ENCODE data around the gene POU2F2.

The POU2F2 gene

GRCh38 chr19:42113641-42114348, 18.5 kb downstream of the POU2F2 start:
- no peak for DNase-seq (ENCODE audit: low spot score)
- H3K27ac ChIP-seq: peak overlapping the region in 1 of 2 donors; percentile 64
- TF ChIP-seq, protein P1, sequence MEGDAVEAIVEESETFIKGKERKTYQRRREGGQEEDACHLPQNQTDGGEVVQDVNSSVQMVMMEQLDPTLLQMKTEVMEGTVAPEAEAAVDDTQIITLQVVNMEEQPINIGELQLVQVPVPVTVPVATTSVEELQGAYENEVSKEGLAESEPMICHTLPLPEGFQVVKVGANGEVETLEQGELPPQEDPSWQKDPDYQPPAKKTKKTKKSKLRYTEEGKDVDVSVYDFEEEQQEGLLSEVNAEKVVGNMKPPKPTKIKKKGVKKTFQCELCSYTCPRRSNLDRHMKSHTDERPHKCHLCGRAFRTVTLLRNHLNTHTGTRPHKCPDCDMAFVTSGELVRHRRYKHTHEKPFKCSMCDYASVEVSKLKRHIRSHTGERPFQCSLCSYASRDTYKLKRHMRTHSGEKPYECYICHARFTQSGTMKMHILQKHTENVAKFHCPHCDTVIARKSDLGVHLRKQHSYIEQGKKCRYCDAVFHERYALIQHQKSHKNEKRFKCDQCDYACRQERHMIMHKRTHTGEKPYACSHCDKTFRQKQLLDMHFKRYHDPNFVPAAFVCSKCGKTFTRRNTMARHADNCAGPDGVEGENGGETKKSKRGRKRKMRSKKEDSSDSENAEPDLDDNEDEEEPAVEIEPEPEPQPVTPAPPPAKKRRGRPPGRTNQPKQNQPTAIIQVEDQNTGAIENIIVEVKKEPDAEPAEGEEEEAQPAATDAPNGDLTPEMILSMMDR (IDR thresholded peaks at IDR 0.05): no peak
- H3K4me3 ChIP-seq: no peak overlapping the region

DNA sequence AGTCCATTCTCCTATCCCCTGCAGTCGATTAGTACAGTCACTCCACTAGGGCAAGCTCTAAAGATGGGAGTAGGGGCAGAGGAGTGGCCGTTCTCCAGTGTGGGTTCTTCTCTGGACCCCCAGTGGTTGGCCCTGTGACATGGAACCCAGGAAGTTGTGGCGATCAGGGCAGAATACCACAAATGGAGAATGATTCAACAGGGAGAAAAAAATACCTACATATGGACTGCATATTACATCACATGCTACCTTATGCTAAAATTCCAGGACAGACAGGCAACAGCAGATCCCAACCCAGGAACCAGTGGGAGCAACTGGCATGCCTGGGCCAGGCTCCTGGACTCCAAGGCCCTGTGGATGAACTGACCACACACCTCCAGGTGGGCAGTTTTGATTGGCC, 20.4 kb downstream of the POU2F2 start:
- no peak for DNase-seq (ENCODE audit: low spot score)
- no peak overlapping the region for H3K27ac ChIP-seq
- TF ChIP-seq, protein P1 (IDR thresholded peaks at IDR 0.05): no peak
- H3K4me3 ChIP-seq: no peak overlapping the region

GRCh38 chr19:42111384-42111783, 20.9 kb downstream of the POU2F2 start:
- TF ChIP-seq, protein P1 (IDR thresholded peaks at IDR 0.05): no peak
- Histone ChIP-seq H3K4me3 (no peak overlapping the region), H3K27ac (no peak overlapping the region)
- no peak for DNase-seq (ENCODE audit: low spot score)

DNA sequence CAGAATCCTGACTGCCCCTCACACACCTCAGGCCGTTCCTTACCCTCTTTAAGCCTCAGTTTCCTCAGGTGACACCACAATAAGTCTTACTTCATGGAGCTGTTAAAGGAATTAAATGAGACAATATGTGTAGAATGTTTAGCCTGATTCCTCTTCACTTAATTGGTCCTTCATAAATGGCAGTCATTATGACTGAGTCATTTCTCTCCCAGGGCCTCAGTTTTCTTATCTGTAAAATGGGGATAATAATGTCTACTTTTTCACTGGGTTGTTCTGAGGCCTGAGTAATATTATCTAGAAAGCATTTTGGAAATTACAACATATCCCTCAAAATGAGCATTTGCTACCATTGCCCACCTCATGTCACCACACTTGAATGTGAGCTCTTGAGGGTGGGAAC, 21.6 kb downstream of the POU2F2 start:
- TF ChIP-seq, protein P1 (IDR thresholded peaks at IDR 0.05): no peak
- DNase-seq (ENCODE audit: low spot score): no peak
- Histone ChIP-seq H3K27ac (no peak overlapping the region), H3K4me3 (no peak overlapping the region)

- Histone ChIP-seq H3K27ac (no peak overlapping the region), H3K4me3 (no peak overlapping the region)
- TF ChIP-seq, protein P1 (IDR thresholded peaks at IDR 0.05): no peak
- DNase-seq (ENCODE audit: low spot score): no peak
Observed at GRCh38 chr19:42109896-42110295, 22.4 kb downstream of the POU2F2 start.

DNA sequence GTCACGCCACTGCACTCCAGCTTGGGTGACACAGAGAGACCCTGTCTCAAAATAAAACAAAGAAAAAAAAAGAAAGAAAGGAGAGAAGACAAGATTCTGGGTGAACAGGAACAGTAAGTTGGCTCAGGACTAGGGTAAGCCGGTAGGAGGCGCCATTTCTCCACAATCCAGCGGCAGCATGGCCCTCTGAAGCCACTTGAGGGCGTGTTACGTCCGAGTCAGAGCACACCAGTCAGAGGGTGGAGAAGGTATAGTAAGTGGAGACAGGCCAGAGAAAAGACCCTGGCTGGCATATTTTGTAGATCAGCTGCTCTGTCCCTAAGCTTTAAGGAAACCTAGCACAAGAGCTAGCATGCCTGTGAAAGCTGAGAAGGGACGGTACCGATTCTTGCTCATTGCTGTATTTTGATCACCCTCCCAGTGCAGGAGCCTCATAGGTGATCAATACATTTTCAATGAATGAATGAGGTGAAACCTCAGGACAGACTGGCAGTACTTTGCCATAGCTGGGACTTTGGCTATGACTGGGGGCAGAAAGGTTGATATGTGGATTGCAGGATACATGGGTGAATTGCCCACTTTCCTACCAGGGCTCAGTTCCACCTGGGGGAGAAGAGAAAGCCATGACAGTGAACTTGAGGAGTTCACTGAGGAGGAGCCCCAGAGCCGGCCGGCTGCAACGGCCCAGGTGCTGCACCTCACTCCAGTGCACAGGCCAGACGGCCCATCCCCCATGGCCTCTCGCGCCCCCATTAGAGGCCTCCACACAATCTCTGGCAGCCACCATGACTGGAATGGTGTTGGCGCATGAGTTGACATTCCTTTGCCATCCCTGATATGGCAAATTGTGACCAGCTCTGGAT, 23.5 kb downstream of the POU2F2 start:
- DNase-seq (ENCODE audit: low spot score): no peak
- H3K4me3 ChIP-seq: no peak overlapping the region
- TF ChIP-seq, protein P1 (IDR thresholded peaks at IDR 0.05): peak; percentile 63
- no peak overlapping the region for H3K27ac ChIP-seq
